Stimulated activated CD8-positive, alpha-beta memory T cell treated with anti-CD3 and anti-CD28 coated beads, Interleukin-15, amount 100 ng/mL, for 4 hours (primary cell): ENCODE data around the gene ABCA10.
"Not testable (repeated sequence)": the region's sequence is repeated elsewhere in the genome, so short reads cannot be mapped to it uniquely, and the experiment has no call there.

ENCODE experiments used
- DNase-seq, 2 donors: peaks; one replicate each; pipeline ENCODE4 v3.0.0-alpha.2; 2020; ENCODE audit warnings: low read depth in 2 of 2

Gene ABCA10

DNA sequence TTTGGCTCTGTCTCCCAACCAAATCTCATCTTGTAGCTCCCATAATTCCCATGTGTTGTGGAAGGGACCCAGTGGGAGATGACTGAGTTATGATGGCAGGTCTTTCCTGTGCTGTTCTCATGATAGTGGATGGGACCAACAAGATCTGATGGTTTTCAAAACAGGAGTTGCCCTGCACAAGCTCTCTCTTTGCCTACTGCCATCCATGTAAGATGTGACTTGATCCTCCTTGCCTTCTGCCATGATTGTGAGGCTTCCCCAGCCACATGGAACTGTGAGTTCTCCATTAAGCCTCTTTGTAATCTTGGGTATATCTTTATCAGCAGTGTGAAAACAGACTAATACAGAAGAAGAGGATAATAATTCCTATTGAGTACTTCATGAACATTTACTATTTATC, 60.0 kb downstream of the ABCA10 start:
- not testable (repeated sequence) for DNase-seq

DNA sequence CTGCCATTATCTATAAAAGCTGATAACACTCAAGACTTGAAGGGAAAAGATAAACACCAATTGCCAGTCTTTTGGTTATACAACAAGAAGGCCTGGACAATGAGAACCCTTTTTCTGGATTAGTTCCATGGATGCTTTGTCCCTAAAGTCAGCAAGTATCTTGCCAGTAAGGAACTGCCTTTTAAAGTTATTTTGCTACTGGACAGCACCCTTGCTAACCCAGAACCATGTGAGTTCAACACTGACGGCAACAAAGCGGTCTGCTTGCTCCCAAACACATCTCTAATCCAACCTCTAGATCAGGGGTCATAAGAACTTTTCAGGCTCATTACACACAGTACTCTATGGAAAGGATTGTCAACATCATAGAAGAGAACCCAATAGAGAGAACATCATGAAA, 61.7 kb downstream of the ABCA10 start:
- DNase-seq: no peak

DNA sequence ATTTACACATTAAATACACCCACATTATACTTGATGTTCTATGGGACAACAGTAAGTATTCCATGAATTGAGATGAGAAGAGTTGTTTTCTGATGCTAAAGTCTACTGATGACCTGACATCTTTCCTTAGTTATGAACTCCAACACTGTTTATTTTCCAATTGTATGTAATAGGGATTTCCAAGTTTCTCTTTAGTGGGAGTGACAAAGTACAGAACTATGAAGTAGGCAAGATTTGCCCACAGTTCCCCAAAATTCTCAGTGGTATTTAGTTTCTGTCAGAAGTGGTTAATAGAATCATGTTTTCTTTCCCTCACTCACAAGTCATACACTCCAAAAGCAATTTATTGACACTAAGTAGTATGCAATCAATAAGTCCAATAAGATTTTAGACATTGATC, 64.4 kb downstream of the ABCA10 start:
- DNase-seq: no peak

DNA sequence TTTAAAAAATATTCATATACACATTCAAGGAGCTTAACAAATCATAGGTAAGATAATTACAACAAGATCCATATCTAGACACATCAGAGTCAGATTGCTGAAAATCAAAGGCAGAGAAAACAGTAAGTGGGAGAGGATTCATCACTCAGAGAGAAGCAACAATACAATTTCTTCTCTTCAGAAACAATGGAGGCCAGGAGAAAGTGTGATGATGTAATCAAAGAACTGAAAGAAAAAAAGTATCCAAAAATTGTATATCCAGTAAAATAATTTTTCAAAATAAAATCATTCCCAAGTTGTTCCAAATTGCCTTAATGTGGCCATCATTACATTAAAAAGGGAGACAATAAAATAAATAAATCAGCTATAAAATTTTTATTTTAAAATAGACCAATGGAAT, 69.2 kb downstream of the ABCA10 start:
- no peak for DNase-seq

DNA sequence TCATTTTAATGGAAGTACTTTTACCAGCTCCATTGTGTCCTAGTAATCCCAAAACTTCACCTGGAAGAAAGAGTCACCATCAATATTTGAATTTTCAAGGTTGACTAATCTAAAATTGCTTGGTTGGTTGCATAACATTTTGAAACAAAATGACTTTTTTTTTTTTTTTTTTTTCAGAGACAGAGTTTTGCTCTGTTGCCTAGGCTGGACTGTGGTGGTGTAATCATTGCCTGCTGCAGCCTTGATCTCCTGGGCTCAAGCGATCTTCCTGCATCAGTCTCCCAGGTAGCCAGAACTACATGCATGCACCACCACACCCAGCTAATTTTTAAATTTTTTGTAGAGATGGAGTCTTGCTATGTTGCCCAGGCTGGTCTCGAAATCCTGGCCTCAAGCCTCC, 74.4 kb downstream of the ABCA10 start:
- DNase-seq: no peak

DNA sequence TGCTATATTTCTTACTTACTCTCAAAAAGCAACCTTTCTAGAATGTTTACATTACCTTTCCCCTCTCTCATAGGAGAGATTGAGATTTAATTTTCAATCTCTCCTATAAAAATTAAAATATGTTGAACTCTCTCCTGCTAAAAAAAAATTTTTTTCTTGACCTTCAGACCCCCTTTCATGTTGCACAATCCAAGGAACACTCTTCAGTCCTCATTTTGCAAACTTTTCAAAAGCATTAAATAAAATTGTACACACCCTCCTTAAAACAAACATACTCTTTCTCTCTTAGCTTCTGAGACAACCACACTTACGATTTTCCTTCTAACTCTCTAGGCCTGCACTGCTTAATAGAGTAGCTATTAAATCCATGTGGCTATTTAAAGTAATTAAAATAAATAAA, 78.3 kb downstream of the ABCA10 start:
- no peak for DNase-seq

DNA sequence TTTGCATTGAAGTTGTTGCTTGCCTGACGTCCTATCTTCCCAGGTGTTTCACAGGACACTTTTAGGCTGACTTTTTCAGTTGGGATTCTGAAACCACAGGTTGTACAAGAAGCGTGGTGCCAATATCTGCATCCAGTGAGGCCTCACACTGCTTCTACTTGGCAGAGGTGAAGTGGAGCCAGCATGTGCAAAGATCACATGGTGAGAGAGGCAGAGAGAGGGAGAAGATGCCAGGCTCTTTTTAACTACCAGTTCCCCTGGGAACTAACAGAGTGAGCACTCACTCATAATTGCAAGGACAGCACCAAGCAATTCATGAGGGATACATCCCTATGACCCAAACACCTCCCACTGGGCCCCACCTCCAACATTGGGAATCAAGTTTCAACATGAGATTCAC, 81.2 kb downstream of the ABCA10 start:
- DNase-seq: no peak

DNA sequence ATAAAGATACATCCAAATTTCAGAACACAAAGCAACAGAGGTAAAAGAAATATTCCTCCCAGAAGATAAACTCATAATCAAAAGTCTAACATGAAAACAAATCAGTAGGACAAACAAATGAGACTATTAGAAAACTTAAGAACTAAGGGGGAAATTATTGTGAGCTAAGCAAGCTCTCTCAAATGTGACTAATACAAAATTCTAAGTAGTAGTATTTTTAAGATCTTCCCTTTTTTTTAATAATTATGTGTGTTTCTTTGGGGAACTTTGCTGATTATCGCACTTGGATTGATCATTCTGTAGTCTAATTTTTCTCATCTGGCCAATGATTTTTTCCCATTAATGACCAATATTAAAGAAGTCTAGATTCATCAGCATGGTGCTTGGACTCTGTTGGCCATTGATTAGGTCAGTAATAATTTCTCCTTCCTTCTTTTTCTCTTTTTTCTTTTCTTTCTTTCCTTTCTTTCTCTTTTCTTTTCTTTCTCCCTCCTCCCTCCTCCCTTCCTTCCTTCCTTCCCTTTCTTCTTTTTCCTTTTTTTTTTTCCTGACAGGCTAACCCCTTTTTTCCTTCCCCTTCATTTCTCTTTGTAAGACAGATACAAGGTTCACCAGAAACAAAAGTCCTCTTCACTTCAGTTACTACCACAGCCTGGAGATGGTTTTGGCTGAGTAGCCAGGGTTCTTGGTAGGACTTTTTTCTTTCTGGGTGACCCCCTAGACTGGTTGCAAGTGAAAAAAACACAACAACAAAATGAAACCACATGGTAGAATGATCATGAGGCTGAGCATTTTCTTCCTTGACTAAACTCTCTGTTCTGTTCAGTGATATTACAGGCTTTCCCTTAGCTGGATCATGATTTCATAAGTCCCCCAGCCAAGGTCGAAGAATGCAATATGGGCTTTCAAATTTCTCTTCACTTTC, 84.0 kb downstream of the ABCA10 start:
- no peak for DNase-seq

DNA sequence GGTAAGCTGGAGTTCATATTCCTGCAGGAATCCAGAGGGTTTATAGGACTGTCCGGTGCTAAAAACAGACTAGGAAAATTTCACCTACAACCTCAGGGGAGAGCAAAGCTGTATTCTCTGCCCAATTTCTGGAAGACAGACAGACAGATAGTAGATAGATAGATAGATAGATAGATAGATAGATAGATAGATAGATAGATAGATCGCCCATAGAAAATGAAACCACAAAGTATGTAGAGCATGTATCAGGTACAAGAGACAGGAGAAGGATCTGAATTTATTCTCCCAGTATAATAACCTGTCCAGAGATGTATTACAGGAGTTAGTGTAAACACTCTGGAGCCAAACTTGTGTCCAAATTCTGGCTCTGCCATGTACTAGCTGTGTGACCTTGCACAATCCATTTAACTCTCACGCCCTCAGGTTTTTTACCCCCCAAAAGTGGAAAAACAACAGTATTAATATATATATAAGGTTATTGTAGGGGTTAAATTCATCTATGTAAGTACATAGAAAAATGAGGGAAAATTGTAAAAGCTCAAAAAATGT, 84.9 kb downstream of the ABCA10 start:
- DNase-seq: no peak

DNA sequence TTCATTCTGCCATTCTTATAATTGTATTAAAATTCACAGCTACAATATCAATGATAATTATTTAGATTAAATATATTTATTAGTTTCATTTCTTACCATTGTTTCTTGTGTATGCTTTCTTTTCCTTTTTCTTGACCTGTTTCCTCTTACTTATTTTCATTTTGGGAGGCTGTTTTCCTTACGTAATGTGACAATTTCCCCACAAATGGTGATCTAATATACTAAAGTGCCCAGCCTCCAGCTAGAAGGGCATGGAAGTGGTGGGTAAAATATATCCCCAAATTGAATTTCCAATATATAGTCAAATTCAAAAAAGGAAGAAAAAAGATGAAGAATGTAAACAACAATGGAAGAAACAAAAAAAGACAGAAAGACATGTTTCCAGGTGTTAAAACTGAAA, 85.5 kb downstream of the ABCA10 start:
- no peak for DNase-seq

DNA sequence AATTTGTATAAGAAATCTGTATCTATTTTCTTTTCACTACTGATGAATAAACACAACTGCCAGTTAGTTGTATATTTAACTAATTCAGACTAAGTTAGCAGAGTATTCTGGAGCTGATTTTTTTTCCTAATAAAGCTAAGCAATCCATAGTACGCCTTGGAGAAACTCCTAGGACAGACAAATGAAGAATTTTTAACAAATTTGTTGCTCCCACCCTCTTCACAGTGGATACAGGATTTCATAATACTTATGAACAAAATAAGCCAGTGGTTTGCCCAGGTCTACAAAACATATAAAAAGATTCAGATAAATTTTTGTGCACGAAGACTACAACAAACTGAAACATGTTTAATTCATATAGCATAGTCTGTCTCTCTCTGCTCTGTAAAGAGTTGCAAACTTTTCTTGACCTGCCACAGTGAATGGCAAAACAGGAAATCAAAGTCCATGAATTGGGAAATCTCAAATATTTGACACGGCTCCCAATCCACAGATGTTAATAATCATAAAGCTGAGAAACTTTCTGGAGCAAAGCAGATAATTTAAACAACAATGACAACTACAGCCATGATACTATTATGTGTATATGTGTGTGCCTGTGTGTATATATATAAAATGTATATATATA, 86.3 kb downstream of the ABCA10 start:
- DNase-seq: no peak

DNA sequence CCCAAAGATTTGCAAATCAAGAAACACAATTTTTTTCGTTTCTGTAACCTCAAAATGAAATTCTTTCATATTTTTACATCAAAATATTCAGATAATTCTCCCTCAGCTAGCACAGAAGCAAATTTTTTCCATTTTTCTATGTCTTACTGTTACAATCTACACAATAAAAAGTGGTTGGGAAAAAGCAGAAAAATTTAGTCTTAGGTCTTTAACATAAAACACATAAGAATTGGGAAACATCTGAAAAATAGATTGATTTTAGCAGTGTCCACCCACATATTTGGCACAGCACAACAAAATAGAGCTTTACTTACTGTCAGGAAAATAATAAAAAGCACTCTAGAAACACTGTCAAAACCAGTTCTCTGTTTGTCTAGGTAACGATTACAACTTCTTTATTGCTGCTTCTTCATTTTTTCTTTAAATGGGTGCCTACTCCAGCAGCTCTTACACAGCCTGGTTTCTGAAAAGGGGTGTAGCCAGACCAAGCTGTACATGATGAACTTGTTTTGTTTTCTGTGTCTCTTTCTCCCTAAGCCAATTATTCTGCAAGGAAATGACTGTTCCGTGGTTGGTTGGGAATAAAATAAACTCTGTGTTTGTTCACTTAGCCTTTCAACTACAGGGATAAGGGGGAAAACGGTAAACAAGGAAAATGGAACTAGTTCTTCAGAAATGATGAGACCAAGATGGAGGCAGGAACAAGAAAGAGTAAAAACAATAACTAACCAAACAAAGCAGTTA, 87.0 kb downstream of the ABCA10 start, which contains the start of gene ABCA6:
Gene ABCA6 (minus strand): TSS at position 465 of the 744 bp plus-strand sequence. CDS start 1,192 bp downstream, outside the sequence.
- DNase-seq: no peak

DNA sequence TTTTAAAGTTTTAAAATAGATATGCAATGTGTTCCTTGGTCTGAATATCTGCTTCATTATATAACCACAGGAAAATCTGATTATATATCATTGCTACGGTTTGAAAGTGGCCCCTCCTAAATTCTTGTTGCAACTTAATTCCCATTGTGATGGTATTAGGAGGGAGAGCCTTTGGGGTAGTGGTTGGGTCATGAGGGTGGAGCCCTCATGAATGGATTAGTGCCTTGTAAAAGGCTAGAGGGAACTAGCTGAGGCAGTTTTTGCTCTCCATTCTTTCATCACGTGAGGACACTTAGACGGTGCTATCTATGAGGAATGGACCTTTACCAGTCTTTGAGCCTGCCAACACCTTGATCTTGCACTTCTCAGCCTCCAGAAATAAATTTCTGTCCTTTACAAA, 94.5 kb downstream of the ABCA10 start:
- DNase-seq: no peak

DNA sequence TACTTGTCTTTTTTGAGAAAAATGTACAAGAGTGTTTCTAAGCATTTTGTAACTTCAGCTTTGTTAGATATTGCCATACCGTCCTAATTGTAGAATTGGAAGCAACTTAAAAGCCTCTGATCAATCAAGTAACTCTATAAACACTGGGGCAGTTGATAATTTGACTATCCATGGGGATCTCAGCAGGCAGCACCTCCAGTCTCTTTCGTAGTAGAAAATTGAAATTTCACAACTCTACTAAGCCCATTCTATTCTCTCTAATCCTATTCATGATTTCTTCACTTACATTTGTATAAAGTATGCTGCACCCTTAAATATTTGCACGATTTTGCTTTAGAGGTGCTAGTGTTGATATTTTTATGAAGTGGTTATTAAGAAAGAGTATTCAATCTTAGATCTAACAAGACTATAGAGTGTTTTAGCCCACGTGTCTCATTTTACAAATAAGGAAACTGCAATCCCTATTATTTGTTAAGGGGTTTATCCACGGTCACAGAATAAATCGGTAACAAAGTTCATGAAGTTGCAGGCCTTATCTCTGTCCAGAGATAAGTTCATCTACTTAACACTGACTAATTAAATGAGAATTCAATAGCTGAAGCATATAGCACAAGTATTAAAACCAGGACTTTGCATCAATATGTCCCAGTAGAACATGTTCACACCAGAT, 97.9 kb downstream of the ABCA10 start:
- DNase-seq: no peak

DNA sequence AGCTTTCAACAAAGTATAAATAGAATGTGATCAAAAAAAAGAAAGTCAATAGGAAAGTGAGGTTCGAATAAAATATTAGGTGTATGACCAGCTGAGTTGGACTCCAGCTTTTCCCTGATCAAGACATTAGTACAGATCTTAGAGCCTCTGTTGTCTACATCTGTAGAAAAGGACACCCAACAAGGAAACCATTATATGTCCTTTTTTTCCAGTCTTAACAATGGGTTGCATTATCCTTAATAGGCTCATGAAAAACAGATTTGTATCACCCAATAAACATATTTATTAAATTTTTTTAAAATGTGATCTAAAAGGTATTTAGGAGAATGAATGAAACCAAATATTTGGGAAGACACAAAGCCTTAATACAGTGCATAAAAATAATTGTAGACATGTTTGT, 105.0 kb downstream of the ABCA10 start:
- DNase-seq: no peak

DNA sequence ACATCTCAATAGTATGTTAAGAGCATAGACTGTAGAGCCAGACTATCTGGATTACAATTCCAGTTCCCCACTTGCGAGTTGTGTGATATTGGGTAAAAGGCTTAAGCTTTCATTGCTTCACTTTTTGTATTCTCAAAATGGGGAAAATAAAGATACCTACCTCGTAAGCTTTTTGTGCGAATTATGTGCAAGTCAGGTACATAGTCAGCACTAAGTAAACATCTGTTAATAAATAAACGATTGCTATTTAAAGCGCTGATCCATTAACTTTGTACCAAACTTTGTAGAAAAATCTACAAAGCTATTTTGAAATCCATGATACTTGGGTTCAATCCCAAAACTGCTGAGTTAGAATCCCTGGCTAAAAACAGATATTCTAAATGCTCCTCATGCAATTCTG, 106.6 kb downstream of the ABCA10 start:
- DNase-seq: no peak

DNA sequence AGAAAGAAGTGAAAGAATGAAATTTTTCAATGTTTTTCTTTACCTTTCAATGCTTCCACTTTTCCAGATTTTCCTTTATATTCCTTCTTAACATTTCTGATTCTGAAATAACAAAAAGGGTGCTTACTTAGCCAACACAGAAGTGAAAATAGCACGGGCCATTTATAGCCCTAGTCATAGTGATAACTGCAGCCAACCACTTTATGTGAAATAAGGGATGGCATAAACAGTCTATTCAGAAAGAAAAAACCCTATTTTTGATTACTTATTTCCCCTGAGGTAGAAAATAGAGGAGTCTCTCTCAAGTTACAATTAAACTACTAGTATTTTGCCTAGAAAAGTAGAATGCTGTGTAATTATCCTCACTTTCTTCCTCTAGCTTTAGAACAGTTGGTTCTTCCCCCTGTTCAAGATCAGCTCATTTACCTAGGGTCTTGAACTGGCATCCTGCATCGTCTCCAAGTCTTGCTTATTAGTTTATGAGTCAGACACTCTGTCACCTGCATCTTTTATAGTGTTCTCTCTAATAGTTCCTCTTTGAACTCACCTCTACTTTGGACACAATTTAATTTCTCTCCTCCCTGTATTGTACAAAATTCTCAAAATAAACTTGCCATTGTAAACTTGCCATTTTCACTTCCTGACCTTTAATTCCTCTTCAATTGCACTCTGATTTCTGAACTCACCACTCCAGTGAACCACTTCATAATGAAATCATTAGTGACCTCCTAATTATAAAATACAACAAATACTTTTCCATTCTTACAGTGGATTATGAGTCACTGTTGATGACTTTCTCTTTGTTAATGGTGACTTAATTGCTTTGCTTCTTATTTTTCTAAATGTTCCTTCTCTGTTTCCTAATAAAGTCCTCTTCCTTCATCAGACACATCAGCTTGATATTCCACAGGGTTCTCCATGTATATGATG, 110.5 kb downstream of the ABCA10 start:
- no peak for DNase-seq

DNA sequence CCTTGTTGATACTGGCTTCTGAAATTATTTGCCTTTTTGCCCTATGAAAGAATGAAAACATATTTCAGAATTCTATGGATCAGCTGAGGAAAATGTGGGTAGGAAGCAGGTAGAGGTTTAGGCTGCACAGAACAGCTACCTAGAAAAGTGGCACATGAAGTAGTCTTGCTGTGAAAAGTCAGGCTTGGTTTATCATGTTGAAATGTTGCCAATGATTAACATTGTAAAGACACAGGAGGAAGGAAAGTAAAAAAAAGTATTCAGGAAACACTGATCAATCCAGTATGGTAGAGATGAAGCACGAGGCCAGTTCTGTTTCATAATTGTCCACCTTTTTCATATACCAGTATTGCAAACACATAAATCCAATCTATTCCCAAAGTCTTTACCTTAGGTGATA, 116.8 kb downstream of the ABCA10 start:
- no peak for DNase-seq

DNA sequence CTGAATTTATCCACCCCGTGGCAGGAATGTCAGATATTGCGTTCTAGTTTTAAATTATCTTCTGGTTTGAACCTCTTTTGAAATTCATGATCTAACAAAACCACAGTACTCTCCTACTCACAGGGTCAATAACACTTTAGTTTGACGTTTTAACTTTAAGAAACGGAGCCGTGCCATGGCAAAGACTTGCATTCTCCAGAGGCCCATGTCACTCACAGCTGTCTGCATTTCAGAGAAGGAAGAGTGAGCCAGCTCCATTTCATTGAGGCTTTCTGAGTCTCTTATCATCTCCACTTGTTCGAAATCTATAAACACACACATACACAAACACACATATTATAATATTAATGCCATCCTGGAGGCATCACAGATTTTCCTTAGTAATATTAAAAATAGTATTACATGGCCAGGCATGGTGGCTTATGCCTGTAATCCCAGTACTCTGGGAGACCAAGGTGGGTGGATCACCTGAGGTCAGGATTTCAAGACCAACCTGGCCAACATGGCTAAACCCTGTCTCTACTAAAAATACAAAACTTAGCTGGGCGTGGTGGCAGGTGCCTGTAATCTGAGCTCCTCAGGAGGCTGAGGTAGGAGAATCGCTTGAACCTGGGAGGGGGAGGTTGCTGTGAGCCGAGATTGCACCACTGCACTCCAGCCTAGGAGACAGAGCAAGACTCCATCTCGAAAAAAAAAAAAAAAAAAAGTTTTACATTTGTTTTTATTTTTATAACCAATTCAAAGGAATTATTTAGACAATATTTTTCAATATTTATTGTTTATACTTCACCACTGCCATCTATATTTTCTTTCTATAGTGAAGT, 122.5 kb downstream of the ABCA10 start:
- DNase-seq: no peak
